HG02870 (cell line): ENCODE measurements around the gene DZIP3.
"Not testable (repeated sequence)": the region's sequence is repeated elsewhere in the genome, so short reads cannot be mapped to it uniquely, and the experiment has no call there.

Source experiments
- ATAC-seq: cut with Tn5 transposase; IDR thresholded peaks from one replicate; pipeline ENCODE4 v1.9.1; 2021; ENCODE audit warnings: mild to moderate bottlenecking, moderate library complexity; ENCODE audit not compliant: unreplicated experiment

DZIP3 gene

DNA sequence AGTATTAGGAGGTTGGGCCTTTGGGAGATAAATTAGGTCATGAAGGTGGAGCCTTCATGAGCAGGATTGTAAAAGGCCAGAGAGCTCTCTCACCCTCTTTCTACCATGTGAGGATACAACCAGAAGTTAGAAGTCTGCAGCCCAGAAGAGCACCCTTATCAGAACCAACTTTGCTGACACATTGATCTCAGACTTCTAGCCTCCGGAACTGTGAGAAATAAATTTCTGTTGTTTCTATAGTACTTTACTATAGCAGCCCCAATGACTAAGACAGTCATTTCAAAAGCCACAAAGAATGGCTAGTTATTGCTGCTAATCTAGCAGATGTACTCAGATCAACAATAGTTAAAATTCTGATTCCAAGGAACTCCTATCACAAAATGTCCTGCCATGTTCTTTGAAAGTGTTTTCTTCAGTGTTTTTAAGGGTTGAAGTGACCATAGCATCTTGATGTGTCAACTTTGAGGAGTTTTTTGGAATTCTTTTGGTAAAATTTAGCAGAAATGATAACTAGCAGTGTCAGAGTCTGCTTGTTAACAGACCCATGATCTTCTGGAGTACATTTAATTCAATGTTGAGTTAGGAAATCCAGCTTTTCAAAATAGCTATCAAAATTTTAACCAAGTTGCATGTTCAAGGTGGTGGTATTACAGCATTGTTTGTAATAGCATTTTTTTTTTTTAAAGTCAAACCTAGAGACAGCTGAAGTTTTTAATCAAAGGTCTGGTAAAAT is 10.3 kb downstream of the DZIP3 start:
- peak; percentile 64 for ATAC-seq

DNA sequence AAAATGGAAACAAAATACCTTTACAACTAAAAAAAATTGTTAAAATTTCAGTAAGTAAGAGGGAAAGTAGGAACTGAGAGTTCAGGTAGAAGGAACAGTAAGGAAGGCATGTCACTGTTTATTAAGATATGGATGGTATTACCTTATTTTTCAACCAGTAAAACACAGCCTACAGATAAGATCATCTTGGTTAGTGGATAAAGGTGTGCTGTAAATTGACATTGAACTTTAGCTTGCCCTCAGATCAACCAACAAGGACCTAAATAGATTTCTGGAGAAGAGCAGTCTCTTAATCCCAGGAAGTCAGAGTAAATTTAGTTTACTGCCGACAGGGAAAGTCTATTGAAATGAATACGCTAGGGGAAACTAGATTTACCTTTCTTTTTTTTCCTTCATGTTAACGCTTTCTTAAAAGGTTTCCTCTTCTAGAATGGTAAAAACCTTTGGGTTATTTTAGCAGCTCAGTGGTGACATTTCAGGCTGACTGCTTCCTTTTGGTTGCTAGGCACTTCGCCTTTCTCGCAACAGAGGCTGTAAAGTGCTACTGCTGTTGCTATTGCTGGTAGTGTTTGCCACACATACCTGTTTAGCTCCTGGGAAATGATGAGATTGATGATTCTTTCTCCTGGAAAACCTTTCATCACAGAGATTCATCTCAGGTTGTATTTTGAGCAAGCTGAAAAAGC is 12.9 kb downstream of the DZIP3 start:
- ATAC-seq, result no peak

DNA sequence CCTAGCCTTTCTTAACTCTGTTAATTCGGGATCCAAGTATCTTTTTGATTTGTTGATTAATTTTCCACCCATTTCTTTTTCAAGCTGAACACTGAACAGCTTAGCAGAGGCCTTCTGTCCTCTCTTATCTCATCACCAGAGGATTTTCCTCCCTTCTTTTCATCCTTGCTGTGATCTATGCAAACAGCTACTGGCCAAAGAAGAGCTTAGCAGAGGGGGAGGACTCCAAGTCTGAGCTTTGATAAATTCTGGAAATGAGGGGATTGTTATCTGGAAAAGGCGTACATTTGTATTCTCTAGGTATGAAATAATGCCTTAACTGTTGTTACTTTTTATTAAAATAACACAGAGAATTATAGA is 13.4 kb downstream of the DZIP3 start:
- ATAC-seq, result no peak

DNA sequence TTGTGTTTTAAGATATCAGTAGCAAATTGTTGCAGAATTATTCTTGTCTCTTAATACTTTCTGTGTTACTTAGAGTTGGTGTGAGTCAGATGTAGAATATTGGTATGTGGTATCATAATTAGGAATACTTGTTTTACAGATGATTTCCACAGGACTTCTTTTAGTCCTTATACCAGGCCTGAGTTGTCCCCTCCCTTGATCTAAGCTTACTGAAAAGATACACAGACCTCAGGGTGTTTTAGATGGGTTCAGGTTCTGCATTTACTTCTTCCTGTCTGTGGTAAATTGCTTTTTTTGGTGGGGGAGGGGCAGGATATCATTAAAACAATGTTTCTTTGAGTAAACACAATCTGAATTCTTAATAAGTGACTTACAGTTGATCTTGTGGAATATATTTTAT is 14.2 kb downstream of the DZIP3 start:
- no peak for ATAC-seq

GRCh38 chr3:108605028-108605427 is 15.5 kb downstream of the DZIP3 start:
- no peak for ATAC-seq

GRCh38 chr3:108605491-108605890 is 16.0 kb downstream of the DZIP3 start:
- ATAC-seq, result no peak

- ATAC-seq, result no peak
These were observed 19.2 kb downstream of the DZIP3 start for GRCh38 chr3:108608750-108609149.

- no peak for ATAC-seq
These were observed 21.1 kb downstream of the DZIP3 start for GRCh38 chr3:108610651-108611050.

- ATAC-seq, result not testable (repeated sequence)
These were observed 26.6 kb downstream of the DZIP3 start for GRCh38 chr3:108616090-108616489.

DNA sequence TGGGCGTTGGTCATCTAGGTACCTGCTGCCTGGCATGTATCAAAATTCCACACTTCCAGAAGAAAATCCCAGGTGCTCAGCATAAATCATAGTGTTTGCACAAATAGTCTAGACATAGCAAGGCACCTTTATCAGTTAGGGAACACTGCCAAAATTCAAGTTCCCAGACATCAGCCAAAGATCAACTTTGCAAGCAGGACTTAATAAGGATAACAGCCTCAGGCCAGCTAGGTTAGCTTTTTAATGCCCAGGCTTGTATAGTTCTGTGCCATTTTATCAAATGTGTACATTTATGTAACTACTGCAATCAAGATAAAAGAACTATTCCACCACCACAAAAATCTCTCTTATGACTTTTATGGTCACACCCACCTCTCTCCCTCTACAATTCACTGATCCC is 30.7 kb downstream of the DZIP3 start:
- no peak for ATAC-seq

DNA sequence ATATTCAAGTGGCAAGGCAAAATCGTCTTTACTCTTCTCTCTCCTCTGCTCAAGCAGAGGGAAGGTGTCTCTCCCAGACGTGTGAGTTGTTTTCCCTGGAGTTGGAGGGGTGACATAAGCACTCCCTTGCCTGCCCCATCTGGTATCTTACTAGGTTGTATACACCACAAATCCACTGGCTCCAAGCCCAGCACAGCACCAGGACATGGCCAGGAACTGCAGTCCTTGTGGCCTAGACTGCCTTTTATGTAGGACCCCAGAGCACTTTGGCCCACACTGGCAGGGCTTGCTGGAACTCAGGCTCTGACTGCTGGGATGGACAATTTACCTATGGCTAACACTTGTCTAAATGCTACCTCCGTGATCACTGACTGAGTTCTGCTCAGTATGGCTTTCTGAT is 34.0 kb downstream of the DZIP3 start:
- ATAC-seq, result no peak

DNA sequence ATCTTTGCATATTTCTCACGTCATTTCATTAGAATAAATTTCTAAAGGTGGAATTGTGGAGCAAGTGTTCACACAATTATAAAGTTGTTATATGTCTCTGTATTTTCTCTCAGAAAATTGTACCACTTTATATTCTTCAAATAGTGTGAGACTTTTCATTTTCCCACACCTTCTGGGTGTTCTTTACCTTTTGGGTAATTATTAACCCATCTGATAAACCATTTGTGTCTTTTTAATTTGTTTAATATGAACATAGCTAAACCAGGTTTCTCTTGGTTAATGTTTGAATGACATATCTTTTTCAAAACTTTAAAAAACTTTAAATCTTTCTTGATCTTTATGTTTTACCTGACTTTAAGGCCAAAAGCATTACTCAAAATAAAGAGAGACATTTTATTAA is 40.5 kb downstream of the DZIP3 start:
- no peak for ATAC-seq

- no peak for ATAC-seq
These were observed 53.0 kb downstream of the DZIP3 start for GRCh38 chr3:108642526-108642925.

- ATAC-seq, result no peak
These were observed 55.8 kb downstream of the DZIP3 start for GRCh38 chr3:108645364-108645763.

DNA sequence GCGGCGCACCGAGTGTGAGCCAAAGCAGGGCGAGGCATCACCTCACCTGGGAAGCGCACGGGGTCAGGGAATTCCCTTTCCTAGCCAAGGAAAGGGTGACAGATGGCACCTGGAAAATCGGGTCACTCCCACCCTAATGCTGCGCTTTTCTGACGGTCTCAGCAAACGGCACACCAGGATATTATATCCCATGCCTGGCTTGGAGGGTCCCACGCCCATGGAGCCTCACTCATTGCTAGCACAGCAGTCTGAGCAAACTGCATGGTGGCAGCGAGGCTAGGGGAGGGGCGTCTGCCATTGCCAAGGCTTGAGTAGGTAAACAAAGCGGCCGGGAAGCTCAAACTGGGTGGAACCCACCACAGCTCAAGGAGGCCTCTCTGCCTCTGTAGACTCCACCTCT is 66.1 kb downstream of the DZIP3 start:
- ATAC-seq, result not testable (repeated sequence)

GRCh38 chr3:108661699-108662098 is 72.2 kb downstream of the DZIP3 start:
- no peak for ATAC-seq

- ATAC-seq, result peak; percentile 88
These were observed 72.7 kb downstream of the DZIP3 start for GRCh38 chr3:108662142-108662738.

DNA sequence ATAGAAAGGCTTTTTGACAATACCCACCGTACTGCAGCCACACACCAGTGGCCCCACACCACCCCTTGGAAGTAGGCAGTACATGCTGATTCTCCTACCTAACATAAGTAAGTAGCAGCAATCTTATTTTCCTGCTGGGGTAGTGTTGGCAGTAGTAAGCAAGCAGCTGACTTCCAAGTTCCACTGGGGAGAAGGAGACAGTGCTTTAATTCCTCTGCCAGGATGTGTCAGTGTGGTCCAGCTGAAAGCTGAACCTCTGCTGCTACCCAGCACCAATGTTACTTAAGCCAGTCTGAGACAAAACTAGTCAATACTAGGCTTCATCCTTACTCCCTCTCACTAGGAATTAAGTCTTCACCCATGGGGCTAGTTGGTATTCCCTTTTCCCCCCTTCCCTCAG is 74.7 kb downstream of the DZIP3 start:
- no peak for ATAC-seq

DNA sequence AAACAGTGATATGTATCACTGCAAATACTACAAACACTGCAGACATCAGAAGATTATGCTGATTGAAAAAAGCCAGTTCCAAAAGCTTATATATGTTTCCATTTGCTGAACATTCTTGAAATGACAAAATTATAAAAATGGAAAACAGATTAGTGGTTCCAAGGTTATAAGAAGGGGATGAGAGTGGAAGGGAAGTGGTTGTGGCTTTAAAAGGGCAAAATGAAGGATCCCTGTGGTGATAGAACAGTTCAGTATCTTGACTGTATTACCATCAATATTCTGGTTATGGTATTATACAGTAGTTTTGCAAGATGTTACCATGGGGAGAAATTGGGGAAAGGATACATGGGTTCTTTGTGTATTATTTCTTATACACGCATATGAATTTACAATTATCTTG is 77.8 kb downstream of the DZIP3 start:
- no peak for ATAC-seq

- ATAC-seq, result no peak
These were observed 79.7 kb downstream of the DZIP3 start for GRCh38 chr3:108669208-108669607.

GRCh38 chr3:108672701-108673100 is 83.2 kb downstream of the DZIP3 start:
- ATAC-seq, result no peak

GRCh38 chr3:108673988-108674661 is 84.6 kb downstream of the DZIP3 start:
- peak; percentile 72 for ATAC-seq
